ENCODE data around the gene ASAP2. TPM values are rescaled to one million over a fixed set of nuclear protein-coding genes. Genes with fewer than 3 reads are reported as not detected.

Gene ASAP2
- total RNA-seq, 1 donor from 2014 or later = 58.0 TPM

GRCh38 chr2:9232166-9232479 is 25.5 kb downstream of the ASAP2 start:
- no peak for DNase-seq

GRCh38 chr2:9232886-9233285 is 26.3 kb downstream of the ASAP2 start:
- DNase-seq = peak; percentile 41

- peak; percentile 95 for DNase-seq
These were observed 28.1 kb downstream of the ASAP2 start for GRCh38 chr2:9234680-9235146.

GRCh38 chr2:9235147-9236044 is 28.8 kb downstream of the ASAP2 start:
- peak; percentile 69 for DNase-seq

DNA sequence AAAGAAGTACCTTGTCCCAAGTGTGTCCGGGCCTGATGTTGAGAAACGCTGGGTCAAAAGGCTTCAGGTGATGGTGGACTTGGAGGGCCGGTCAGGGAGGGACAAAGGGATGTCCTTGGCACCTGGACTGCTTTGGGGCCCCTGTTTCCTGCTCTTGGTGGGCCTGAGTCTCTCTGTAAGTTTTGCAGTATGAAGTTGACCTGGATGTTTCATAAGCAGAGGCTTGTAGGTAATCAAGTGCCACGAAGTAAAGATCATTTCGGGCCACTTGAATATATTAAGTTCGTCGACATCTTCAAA is 29.4 kb downstream of the ASAP2 start:
- DNase-seq = no peak

DNA sequence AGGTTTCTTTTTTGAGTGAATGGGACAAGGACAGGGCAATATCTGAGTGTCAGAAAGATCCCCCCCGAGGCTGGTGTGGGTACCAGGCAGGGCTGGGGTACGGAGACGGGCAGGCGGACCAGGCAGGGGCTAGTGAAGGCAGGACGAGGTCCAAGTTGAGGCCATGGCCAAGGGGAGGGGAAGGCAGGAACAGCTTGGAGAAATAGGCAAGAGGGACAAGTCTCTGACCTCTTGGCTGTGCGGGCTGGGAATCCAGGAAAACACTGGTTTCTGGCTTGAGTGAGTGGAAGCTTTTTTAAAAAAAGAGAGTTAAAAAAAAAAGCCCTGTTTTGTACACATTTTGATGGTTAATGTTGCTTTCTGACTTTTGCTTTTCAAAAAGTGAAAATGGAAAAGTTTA is 30.3 kb downstream of the ASAP2 start:
- DNase-seq = no peak

GRCh38 chr2:9237831-9238230 is 31.2 kb downstream of the ASAP2 start:
- DNase-seq = no peak

DNA sequence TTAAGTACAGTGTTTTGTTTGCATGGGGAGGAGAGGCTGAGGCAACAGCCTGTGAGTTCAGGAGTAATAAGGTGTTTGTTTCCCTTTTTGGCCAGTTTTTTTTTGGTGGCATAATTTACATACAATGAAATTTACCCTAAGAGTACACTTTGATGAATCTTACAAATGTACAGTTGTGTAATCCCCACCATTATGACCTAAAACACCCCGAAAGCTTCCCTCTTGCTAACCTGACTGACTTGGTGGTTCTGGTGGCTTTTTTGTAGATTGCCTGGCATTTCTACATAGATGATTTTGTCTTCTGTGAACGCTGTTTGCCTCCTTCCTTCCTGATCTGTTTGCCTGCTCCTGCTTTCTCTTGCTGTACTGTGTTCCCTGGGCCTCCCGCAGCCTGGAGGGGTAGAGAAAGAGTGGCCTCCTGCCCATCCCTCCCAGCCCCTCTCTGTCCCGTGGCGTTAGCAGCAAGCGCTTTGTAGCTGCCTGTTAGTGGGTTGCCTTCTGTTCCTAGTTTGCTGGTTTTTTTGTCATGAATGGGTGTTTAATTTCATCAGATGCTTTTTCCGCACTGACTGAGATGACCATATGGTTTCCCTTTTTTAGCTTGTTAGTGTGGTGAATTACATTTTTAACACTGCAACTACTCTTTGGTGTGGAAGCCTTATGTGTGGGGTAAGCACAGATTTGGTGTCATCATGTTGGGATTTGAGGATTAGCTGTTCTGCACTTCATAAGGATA is 32.1 kb downstream of the ASAP2 start:
- DNase-seq = no peak

DNA sequence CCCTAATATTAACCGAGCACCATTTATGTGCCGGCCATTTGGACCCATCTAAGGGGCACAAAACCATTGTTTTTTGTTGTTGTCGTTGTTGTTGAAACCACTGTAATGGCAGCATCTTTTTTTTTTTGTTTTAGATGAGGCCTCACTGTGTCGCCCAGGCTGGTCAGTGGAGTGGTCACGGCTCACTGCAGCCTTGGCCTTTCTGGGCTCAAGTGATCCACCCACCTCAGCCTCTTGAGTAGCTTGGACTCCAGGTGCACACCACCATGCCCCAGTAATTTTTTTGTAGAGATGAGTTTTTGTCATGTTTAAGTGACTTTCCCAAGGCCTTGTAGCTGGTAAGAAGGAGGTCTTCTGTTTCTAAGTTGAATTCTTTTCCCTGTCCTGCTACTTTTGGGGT is 33.0 kb downstream of the ASAP2 start:
- DNase-seq = no peak

DNA sequence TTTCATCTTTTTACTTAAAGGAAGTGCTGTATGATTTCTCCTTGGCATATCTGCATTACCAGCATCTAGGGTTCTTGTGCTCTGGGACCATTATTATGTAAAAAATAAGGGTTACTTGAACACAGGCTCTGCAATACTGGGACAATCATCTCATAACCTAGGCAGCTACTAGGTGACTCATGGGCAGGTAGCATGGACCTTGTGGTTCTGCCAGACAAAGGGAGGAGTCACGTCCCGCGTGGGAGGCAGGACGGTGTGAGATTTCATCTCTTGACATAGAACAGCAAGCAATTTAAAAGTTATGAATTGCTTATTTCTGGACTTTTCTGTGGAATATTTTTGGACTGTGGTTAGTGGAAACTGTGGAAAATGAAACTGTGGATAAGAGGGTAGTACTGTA is 34.1 kb downstream of the ASAP2 start:
- no peak for DNase-seq

DNA sequence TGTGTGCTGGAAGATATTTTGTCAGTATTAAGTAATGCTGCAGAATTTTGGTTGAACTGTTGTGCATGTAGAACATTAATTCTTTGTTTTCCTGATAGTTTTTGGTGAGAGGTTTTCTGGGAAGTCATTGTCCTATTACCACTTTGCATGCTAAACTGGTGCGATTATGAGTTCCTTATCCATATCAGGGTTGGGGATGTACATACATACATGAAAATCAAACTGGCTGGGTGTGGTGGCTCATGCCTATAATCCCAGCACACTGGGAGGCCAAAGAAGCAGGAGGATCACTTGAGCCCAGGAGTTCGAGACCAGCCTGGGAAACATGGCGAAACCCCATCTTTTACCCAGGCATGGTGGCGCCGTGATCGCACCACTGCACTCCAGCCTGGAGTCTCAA is 34.6 kb downstream of the ASAP2 start:
- DNase-seq = no peak

DNA sequence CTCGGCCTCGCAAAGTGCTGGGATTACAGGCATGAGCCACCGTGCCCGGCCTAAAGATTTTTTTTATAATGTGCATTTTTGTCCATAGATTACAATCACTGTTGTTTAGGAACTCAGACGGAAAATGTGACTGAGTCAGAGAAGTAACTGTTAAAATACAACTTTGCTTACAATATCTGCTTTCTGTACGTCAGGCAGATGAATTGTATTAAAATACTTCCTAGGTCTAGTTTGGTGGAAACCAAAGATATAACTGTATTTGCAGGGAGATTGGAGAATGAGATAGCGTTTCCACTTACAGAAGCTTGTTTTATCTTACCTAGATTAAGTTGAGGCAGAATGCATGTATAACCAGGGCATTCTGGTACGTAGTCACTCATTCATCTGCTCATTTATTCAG is 36.7 kb downstream of the ASAP2 start:
- DNase-seq = peak; percentile 37

GRCh38 chr2:9244985-9245544 is 38.5 kb downstream of the ASAP2 start:
- no peak for DNase-seq

GRCh38 chr2:9247177-9247576 is 40.6 kb downstream of the ASAP2 start:
- no peak for DNase-seq

DNA sequence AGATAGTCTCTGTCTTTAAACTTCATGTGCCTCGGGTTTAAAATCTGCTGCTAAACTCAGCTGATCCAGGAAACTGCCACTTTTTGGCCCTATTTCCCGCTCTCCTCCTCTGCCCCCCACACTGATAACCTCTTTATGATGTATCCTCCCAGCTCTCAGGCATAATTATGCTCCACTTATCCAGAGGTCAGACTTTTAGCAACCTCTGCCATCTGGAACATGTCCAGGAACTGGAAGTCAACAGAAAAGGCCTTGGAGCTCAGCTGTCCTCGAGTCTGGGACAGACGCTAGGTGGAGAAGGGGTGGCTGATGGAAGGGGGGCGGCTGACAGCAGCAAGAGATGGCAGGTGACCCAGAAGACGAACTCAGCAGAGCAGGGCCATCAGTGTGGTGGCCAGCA is 41.2 kb downstream of the ASAP2 start:
- peak; percentile 46 for DNase-seq

DNA sequence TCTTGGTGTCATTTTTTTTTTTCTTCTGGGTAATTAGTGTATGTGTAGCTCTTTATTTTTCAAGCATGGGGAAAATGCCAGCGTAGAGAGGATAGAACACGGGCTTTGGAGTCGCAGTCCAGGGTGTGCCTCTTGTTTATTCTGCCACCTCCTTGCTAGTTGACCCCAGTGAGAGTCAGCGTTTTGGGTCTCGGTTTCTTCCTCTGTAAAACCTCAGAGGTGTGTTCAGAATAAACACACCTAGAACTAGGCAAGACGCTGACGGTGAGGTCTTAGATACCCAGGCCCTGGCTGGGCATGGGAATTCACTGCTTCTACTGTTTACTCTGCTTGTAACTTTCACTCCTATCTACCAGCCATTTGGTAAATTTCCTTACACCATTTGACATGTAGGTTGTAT is 41.8 kb downstream of the ASAP2 start:
- no peak for DNase-seq

- peak; percentile 54 for DNase-seq
These were observed 42.6 kb downstream of the ASAP2 start for GRCh38 chr2:9249020-9249800.

DNA sequence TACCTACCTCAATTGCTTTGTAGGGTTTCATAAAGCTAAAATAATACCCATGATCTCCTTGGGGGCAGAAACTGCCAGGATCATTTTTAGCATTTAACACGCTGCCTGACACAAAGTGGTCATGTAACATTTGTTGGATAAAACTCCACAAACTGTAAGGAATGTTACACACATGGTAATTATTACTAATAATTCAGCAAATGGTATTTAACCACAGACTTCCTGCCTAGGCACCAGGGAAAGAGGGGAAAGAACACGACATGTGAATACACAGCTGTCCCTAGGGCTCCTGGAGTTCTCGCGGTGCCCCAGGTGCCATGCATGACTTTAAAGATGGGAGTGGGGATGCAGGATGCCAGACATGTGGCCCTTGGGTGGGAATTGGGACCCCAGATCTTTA is 43.5 kb downstream of the ASAP2 start:
- DNase-seq = no peak

DNA sequence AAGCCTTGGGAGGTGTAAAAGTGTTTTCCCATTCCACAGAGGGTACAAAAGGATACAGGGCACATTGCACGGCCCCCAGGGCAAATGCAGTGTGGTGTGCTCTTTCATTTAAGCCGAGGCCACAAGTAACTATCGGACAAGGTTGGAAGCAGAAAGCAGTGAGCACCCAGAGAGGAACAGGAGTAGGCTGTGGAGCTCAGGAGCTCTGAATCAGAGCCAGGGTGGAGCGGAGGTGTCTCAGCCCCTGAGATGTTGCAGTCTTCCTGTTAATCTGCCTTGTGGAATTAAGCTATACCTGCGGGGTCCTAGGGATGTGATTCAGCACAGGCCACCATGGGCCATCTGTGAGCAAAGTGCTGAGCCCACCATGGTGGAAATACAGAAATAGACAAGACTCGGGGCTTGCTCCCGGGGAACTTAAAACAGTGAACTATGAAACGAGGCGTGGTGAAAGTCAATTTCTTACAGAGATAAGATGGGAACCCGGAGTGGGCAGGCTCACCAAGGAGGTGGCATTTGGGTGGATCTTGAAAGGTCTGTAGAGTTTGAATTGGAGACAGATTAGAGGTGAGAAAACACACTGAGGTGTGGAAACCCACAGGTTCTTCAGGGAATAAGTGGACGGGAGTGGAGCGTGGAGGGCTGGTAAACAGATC is 44.0 kb downstream of the ASAP2 start:
- no peak for DNase-seq

- peak; percentile 75 for DNase-seq
These were observed 44.8 kb downstream of the ASAP2 start for GRCh38 chr2:9251154-9252001.

- peak; percentile 38 for DNase-seq
These were observed 45.4 kb downstream of the ASAP2 start for GRCh38 chr2:9252002-9252357.

DNA sequence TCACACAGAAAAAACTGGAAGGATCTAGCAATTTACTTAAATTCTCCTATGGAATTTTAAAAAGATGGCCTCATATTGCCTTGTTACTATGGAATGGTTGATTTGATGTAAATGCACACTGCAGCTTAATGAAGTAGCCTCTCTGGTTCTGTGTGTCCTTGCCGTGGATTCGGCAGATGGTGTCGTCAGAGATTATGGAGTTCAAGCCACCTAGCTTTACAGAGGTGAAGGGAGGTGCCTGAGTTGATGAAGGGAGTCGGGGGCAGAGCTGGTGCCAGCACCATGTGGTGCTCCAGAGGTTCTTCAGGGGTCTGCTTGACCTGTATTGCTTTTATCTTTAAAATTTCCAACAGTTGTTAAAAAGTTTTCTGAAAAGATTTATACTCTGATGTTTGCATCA is 48.8 kb downstream of the ASAP2 start:
- no peak for DNase-seq
